K562 (cell line): ENCODE results near the gene TBXAS1. TPM values are rescaled to one million over a fixed set of nuclear protein-coding genes. Genes with fewer than 3 reads are reported as not detected.

Experiments used
- CTCF ChIP-seq, 3 experiments: IDR thresholded peaks in 2 of 3; conservative IDR thresholded peaks in 1 of 3; 2 replicates each; pipeline ENCODE4 v1.5.1; 2011 to 2012; ENCODE audit warnings: low read length in 3 of 3, mild to moderate bottlenecking in 3 of 3, control low read depth in 2 of 3, improper control_type of control experiment in 1 of 3, inconsistent platforms in 1 of 3, low read depth in 1 of 3, mixed read lengths in 1 of 3, moderate library complexity in 1 of 3; ENCODE audit not compliant: insufficient read depth in 2 of 3
- HNRNPK ChIP-seq: fragments of 200-400 bp; formaldehyde crosslinking; IDR thresholded peaks from one replicate; pipeline ENCODE4 v1.6.1; 2018; ENCODE audit warnings: mild to moderate bottlenecking, low read depth, low read length; ENCODE audit not compliant: poor library complexity, severe bottlenecking
- L3MBTL2 ChIP-seq: fragments of 450-650 bp; IDR thresholded peaks from 2 replicates; pipeline ENCODE4 v1.6.1; 2016; ENCODE audit warnings: mild to moderate bottlenecking, moderate library complexity
- RERE ChIP-seq: sonication (generic); formaldehyde crosslinking; IDR thresholded peaks from 2 replicates; pipeline ENCODE4 v1.8.0; 2023; ENCODE audit warnings: missing genetic modification reagents, mild to moderate bottlenecking, borderline replicate concordance
- polyA plus RNA-seq, 8 experiments: library from polyadenylated mRNA; depleted of rRNA in 4 of 8; stranded (reverse) in 5 of 8; unstranded in 3 of 8; fragments of >200 nt; fragmentation: Nextera tagmentation in 2 of 8; fragmentation: Illumina TruSeq in 1 of 8; extraction: Ambion mirVana in 2 of 8; extraction: Trizol in 1 of 8; gene quantifications; 2 replicates each; pipeline versions ENCODE4 v1.2.1 to v1.2.3, GENCODE V29; 2011 to 2014; ENCODE audit warnings: inconsistent platforms in 1 of 8, missing spikeins in 1 of 8
- total RNA-seq, 7 experiments: library from RNA; depleted of rRNA in 6 of 7; stranded (reverse); fragments of >200 nt in 6 of 7; fragmentation: Illumina TruSeq in 2 of 7; extraction: Trizol in 2 of 7; gene quantifications; 2 replicates each; pipeline versions ENCODE4 v1.2.1 to v1.2.3, GENCODE V29; 2011 to 2021; ENCODE audit warnings: low replicate concordance in 1 of 7

TBXAS1 gene
- total and polyA plus RNA-seq, 9 of the 15 experiments (the other 6 are each of a cell fraction or from before 2014, with no cell fraction given) = 1.1 to 8.3 (median 1.9) TPM

- TF ChIP-seq RERE (no peak), HNRNPK (no peak), L3MBTL2 (peak; percentile 16; the same call in 1 of the 2 replicates), CTCF (IDR thresholded peaks at IDR 0.05 in 2 of 3, conservative IDR thresholded peaks at IDR 0.05 in 1 of 3; ENCODE audit: insufficient read depth in 2 of 3, low read depth in 1 of 3, low read length in 3 of 3) (peak; percentile 16 to 42 (median 33); a peak in 2 of 6 replicates)
These were observed 158.8 kb downstream of the TBXAS1 start (continued) for GRCh38 chr7:139987691-139988516.
